ENCODE measurements around the gene ATP2B3.

ATP2B3 gene

GRCh38 chrX:153622661-153623309, 105.3 kb downstream of the ATP2B3 start:
- no peak for DNase-seq

GRCh38 chrX:153623310-153624029, 106.0 kb downstream of the ATP2B3 start:
- DNase-seq, result no peak

GRCh38 chrX:153624196-153625091, 107.0 kb downstream of the ATP2B3 start:
- no peak for DNase-seq

GRCh38 chrX:153625271-153626024, 108.0 kb downstream of the ATP2B3 start:
- no peak for DNase-seq

GRCh38 chrX:153626025-153626633, 108.7 kb downstream of the ATP2B3 start:
- no peak for DNase-seq

GRCh38 chrX:153626863-153627674, 109.6 kb downstream of the ATP2B3 start:
- DNase-seq, result no peak

- DNase-seq, result no peak
These were observed 110.3 kb downstream of the ATP2B3 start for GRCh38 chrX:153627675-153628111.

GRCh38 chrX:153628129-153628528, 110.7 kb downstream of the ATP2B3 start:
- no peak for DNase-seq

- no peak for DNase-seq
These were observed 111.2 kb downstream of the ATP2B3 start for GRCh38 chrX:153628665-153629064.

- no peak for DNase-seq
These were observed 113.9 kb downstream of the ATP2B3 start for GRCh38 chrX:153631346-153631745.

GRCh38 chrX:153631907-153632594, 114.6 kb downstream of the ATP2B3 start:
- DNase-seq, result no peak
